GM21447 (cell line): ENCODE results near the gene ESR1.
A peak's percentile ranks its signal among the peaks of the same experiment; 100 is the strongest.
"Not testable (repeated sequence)": the region's sequence is repeated elsewhere in the genome, so short reads cannot be mapped to it uniquely, and the experiment has no call there.

Experiments used
- ATAC-seq: cut with Tn5 transposase; IDR thresholded peaks from one replicate; pipeline ENCODE4 v1.9.1; 2021; ENCODE audit not compliant: unreplicated experiment

Gene ESR1

GRCh38 chr6:152124429-152125074, 317.1 kb downstream of the ESR1 start:
- ATAC-seq: peak; percentile 76

DNA sequence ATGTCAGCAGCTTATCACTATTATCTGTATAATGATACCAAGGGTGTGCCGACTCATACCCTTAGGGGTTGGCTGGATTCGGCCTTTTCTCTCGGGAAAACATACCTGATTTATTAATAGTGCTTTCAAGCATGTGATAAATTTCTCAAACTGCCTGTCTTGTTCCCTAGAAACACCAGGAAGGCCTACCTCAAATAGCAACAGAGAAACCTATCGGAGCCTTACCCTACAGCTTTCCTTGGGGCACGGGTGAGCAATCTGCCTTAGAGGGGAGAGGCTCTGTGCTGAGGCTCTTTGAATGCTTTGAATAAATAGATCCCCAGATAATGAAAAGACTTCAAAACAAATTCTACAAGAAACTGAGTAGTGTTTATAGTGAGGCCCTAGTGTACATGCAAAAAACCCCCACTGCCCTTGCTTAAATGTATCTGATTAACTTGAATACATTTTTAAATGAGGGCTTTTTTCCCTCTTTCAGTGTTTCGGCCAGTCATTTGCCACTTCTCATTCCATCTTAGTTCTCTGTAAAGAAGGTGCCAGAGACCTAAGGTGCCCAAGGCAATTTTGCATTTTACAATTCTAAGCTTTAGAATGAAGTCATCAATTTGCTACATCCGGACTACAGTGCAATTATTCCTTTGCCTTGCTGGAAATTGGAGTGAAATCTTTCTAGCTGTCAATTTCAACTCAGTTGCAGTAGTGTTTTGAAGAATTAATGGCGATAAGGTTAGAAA, 320.1 kb downstream of the ESR1 start:
- ATAC-seq: no peak

- ATAC-seq: no peak
Observed at GRCh38 chr6:152129691-152130151, 322.2 kb downstream of the ESR1 start.

DNA sequence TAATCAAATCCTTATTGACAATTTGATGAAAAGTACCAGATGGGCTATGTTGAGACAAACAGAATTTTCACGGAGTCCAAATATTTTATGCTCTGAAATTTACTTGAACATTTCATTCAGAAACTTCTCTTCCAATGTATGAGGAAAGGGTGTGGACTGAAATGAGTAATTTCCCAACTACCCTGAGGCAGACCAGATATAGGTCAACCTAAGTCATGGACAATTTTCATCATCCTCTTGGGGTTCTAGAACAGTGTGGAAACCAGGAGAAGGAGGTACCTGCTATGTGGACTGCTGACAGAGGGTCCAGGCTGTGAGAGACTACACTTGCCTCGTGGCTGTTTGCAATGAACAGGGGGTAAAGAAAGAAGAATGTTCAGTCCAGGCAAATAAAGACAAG, 323.0 kb downstream of the ESR1 start:
- ATAC-seq: no peak

DNA sequence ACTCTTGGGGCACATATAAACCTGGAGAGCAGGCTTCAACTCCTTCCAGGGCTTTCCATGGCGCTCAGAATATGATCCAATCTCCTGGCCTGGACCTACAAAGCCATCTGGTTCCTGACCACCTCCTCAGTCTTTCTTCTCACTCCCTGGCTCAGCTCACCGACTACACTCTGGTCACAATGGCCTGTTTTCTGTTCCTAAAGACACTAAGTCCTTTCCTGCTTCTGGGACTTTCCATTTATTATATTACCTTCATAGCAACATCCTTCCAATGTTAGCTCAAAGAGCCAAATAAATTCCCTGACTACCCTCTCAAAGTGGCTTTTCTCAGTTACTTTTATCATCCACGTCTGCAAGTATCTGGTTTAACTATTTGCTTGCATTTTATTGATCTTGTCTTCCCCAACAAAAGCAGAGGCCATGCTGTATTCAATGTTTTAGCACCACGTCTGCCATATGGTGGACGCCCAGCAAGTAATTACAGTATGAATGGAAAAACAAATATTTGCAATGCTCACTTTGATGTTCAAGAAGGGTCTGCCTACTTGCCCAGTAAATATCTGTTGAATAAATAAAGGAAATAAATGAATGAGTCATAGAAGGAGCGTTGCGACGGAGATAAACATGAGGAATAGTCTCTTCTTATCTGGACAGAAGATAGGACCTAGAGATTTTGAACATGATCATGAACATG, 328.4 kb downstream of the ESR1 start:
- ATAC-seq: no peak

GRCh38 chr6:152136449-152136825, 329.0 kb downstream of the ESR1 start:
- ATAC-seq: no peak

- ATAC-seq: not testable (repeated sequence)
Observed at GRCh38 chr6:152138344-152138743, 330.9 kb downstream of the ESR1 start.

DNA sequence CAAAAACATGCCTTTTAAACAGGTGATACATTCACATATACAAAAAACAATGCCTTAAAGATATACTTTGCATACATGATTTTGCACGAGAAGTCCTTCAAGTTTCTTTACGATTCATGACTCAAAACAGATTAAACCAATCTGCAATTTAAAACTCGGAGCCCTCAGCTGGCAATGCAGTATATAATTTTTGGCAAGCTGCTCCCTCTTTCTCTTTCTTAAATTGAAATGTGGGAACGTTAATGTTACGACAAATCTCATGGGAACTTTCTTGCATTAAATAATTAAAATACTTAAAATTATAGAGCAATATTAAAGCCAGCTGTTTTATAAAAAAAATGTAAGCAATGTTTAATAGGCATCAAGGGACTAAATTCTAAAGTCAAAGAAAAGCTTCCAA, 334.6 kb downstream of the ESR1 start:
- no peak for ATAC-seq

DNA sequence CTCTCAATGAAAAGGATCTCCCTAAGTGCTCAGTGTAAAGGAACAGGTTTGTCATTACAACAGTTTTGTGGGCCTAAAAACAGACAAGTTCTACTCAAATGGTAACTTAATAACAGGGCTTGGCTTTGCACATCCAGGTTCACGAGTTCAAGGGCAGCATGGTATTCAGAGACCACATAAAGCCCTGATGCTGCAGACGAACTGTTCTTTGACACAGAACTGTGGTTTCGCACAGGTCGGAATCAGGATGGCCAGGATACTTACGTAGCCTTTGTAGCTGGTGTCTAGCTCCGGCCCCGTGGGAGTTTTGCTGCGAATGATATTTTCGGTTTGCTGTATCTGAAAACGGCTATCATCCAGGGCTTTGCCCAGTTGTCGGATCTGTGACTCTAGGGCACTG, 335.9 kb downstream of the ESR1 start:
- no peak for ATAC-seq

GRCh38 chr6:152146385-152146784, 338.9 kb downstream of the ESR1 start:
- no peak for ATAC-seq

- ATAC-seq: no peak
Observed at GRCh38 chr6:152147269-152147668, 339.8 kb downstream of the ESR1 start.

DNA sequence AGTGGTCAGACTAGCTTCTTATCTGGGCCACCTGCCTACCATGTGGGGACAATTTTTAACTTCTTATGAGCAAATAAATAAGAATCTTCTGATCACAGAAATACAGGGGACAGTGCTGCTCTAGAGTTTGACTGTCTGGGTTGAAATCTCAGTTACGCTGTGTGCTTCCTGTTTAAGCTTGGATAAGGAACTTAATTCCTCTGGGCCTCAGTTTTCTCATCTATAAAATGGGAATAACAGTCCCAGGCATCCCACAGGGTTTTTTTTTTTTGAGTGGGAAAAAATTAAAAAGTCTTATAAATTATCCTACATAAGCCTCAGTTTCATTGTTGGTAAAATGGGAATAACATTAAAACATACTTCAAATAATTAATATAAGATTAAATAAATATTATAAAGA, 340.9 kb downstream of the ESR1 start:
- ATAC-seq: no peak

DNA sequence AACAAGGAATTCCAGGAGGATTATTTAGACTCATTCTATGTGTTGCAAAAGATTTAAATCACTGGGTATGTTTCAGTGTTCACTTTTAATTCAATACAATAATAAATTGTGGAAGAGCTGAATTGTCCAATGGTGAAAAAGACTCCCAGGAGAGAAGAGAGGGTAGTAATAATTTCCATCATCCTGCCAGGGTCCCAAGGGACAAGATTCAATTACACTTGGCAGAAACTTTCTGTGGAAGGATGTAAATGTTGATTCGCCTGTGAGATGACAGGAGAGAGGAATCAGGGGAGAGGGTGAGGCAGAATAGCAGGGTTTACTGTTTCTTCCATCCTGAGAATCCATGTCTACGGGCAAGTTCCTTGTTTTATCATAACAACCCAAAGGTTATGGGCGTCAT, 342.7 kb downstream of the ESR1 start:
- no peak for ATAC-seq

DNA sequence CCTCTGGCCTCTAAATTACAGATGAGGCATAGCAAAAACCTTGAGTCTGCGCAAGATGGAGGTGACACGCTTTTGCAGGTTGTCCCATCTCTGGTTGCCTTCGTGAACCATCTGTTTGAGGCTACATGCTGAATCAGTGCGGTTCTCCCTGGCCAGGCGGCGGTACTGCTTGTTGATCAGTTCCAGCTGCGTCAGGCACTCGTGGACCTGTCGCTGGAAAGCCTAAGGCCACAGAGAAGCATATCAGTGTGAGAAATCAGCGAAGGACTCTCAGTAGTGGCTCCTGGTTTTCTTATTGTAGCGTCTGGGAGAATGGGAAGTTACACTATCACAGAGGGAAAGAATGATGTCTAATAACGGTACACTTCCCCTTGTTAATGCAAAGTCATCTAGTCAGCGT, 344.4 kb downstream of the ESR1 start:
- ATAC-seq: no peak

DNA sequence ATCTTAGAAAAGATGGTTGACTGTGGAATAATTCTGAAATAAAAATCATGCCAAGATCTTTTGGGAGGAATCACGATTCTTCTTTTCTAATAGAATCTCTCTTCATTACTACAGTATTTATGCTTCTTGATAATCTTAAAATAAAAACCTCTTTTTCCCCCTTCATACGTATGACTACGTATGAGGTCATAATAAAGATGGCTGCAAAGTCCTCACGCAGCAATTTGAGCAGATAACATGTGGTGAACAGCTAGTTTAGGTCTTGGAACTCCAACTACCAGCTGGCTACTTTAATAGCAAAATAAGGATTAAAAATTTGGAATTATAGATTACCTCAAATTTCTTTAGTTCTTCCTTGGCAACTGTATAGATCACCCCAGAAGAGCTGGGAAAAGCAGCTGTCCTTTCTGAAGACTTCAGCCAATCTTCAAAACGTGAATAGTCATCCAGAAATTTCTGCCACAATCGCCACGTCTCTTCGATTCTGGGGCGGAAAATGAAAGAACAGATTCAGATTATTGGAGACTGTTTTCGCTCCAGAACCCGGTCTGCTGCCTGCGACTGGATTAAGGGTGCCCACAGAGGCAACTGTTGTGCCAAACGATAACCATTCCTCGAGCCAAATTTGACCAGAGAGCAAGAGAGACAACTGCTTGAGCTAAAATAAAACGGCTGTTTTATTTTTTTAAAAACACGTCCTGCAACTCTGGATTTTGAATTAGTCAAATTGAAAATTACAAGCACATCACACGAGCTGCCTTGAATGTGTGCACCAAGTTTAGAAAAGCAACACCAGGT, 347.3 kb downstream of the ESR1 start:
- ATAC-seq: no peak

DNA sequence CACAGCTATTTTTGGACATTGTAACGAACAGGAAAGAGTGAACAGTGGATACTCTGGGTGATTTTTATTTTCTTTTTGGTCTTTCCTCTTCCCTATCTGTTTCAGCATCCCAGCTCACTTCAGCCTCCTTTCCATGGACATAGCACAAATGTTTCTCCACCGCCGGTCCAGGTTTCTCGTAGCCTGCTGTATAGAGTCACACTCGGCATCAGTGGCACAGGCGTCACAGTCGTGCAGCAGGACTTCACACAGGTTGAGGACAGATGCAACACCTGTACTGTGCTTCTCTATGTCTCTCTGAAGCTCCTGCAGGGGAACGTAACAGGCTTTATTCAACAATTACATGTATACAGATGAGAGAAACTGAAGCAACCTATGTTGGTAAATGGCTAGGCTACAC, 348.3 kb downstream of the ESR1 start:
- ATAC-seq: no peak

DNA sequence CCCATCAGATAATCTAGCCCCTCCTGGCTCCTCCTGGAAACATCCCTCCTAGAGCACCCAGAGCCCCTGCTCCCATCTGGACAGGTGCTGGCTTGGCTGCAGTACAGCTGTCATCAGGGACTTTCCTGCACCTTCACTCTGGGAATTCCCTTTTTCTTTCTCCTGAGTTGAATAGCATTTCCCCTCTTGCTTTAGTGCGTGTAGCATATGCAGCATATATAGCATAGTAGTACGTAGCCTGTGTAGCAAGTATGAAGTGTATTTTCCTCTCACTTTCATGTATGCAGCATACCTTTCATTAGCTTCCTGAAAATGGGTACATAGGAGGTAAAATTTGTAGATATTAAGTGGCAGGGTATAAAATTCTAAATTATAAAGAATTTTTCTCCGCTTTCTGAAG, 352.9 kb downstream of the ESR1 start:
- ATAC-seq: peak; percentile 96

DNA sequence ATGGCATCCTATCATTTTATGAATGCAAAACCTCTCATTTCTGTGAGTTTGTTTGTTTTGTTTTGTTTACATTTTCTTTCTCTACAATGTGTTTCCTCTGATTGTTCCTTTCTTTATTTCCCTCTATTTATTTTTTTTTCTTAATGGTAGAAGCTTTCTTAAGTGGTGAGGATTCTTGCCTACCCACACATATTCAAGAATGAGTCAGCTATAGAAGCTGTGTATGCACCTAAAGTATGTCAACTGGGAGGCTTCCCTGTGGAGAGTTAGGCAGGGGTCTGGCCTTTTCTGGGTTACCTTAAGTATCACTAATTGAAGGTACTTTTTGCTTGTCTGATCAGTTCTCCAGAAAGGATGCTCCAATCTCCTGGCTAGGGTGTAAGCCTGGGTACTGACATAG, 354.0 kb downstream of the ESR1 start:
- ATAC-seq: peak; percentile 45

GRCh38 chr6:152164957-152165356, 357.5 kb downstream of the ESR1 start:
- no peak for ATAC-seq

DNA sequence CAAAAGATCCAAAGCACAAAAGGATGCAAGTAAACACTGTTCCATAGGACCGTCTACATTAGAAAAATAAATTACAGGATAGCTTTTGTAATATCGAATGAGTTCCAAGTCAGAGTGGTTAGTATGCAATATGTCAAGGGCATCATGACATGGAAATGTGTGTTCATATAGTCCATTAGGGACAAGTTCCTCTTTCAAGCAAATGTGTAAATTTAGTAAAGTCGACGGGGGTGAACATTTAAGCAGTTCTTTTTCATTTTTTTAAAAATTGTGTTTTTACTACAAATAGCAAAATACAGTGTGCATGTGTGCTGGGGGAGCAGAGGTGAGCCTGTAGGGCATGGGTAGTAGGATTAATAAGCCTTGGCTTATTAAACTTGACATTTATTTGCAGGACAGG, 359.0 kb downstream of the ESR1 start:
- ATAC-seq: no peak

DNA sequence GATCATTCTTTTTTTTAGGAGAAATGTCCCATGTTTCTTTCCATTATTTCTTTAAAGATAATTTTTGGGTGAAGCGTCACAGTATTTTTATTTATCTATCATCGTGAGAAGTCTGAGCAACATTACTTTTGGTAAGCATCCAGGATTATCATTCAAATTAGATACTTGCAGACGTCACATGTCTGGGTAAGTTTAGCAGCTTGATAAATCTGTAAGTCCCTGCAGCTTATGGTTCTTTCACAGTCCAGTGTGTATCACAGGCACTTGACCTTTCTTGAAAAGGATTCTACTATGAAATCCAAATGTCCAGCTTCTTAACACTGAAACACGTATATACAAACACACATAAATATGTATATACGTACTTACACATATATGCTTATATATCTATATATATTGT, 359.4 kb downstream of the ESR1 start:
- no peak for ATAC-seq
